ENCODE results near the gene VCL.

- TF ChIP-seq CTCF (IDR thresholded peaks at IDR 0.05) (no peak), POLR2A (IDR thresholded peaks at IDR 0.05) (no peak)
These were observed 18.0 kb upstream of the VCL start for GRCh38 chr10:73979809-73980433.
